Breast epithelium (tissue), 4 donors: Measurements from ENCODE around the gene AGR2. TPM values are rescaled to one million over a fixed set of nuclear protein-coding genes. Genes with fewer than 3 reads are reported as not detected.

Experiments
- DNase-seq, 2 donors: peaks; one replicate each; pipeline ENCODE4 v3.0.0-alpha.2; 2019; ENCODE audit warnings: low spot score in 2 of 2
- H3K27ac ChIP-seq, 2 donors: fragments of 200-600 bp; sonication (generic) in 1 of 2; one replicate each; pipeline ENCODE4 v1.5.1; 2016 to 2019; ENCODE audit warnings: mild to moderate bottlenecking in 1 of 2
- H3K27me3 ChIP-seq, 2 donors: fragments of 200-600 bp; sonication (generic) in 1 of 2; one replicate each; pipeline versions ENCODE4 v1.5.1 to v1.6.0; 2017 to 2019; ENCODE audit warnings: control low read depth in 1 of 2, mild to moderate bottlenecking in 1 of 2
- H3K36me3 ChIP-seq: fragments of 200-600 bp; one replicate; pipeline ENCODE4 v1.5.1; 2019
- H3K4me1 ChIP-seq, 2 donors: fragments of 200-600 bp; sonication (generic); one replicate each; pipeline ENCODE4 v1.5.1; 2016 to 2019; ENCODE audit warnings: control low read depth in 1 of 2
- H3K4me3 ChIP-seq, 3 donors: fragments of 200-600 bp; sonication (generic); 1 replicate in 2 of 3; 2 replicates in 1 of 3; pipeline ENCODE4 v1.5.1; 2016 to 2019; ENCODE audit warnings: mild to moderate bottlenecking in 3 of 3, moderate library complexity in 2 of 3
- H3K9me3 ChIP-seq, 2 donors: fragments of 200-600 bp; sonication (generic) in 1 of 2; one replicate each; pipeline ENCODE4 v1.5.1; 2016 to 2019; ENCODE audit warnings: control low read depth in 1 of 2
- POLR2A ChIP-seq: fragments of 450-650 bp; IDR thresholded peaks from one replicate; pipeline ENCODE4 v1.6.1; 2016; ENCODE audit warnings: antibody characterized with exemption, mild to moderate bottlenecking, moderate library complexity
- POLR2AphosphoS5 ChIP-seq, 3 donors: sonication (generic); formaldehyde crosslinking; IDR thresholded peaks; one replicate each; pipeline ENCODE4 v1.6.1; 2017; ENCODE audit warnings: antibody characterized with exemption in 3 of 3
- intact Hi-C: fragments of 100-400 bp; cut with DNase I; formaldehyde crosslinking; loops from one replicate; pipeline ENCODE4 v1.15.1; 2023; ENCODE audit warnings: low total_unique reads
- total RNA-seq, 3 donors: library from RNA; depleted of rRNA; stranded (reverse); fragments of >200 nt; gene quantifications; one replicate each; pipeline ENCODE4 v1.1.0, GENCODE V29; 2016
- TF ChIP-seq, protein P1 (sequence below), 3 donors: fragments of 450-650 bp; IDR thresholded peaks; one replicate each; pipeline ENCODE4 v1.5.1; 2016 to 2017; ENCODE audit warnings: antibody characterized with exemption in 3 of 3, mild to moderate bottlenecking in 3 of 3, moderate library complexity in 3 of 3

Gene AGR2
- total RNA-seq, 3 donors from 2014 or later, result 72.8 to 156 TPM; not detected in 1

DNA sequence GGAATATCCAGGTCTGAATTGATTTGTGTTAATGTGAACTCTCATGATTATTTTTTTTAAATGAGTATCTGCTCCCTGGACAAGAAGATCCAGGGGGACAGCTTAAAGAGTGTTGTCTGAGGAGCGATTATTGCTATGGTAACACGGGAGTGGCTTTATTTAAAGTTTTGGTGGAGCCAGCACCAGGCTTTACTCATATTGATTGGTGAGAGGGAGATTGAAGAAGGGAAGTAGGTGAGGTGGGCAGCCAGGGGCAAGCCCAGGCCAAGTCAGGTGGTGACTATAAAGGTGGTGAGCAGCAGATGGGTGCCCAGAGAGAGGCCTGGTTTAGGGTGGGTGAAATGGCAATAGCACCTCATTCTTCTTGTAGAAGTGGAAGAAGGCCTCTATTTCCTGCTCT, 10.2 kb upstream of the AGR2 start:
- intact Hi-C loops, result no loop called here
- H3K27me3 ChIP-seq, result no peaks in the 10 kb centered on the region

GRCh38 chr7:16813232-16813616, 8.4 kb upstream of the AGR2 start:
- Histone ChIP-seq H3K4me1 (no peaks in the 10 kb centered on the region), H3K27me3 (no peaks in the 10 kb centered on the region), H3K27ac (peak overlapping the region in 1 of 2 donors; percentile 6), H3K36me3 (no peaks in the 10 kb centered on the region), H3K4me3 (no peak overlapping the region), H3K9me3 (no peaks in the 10 kb centered on the region)
- TF ChIP-seq, protein P1, sequence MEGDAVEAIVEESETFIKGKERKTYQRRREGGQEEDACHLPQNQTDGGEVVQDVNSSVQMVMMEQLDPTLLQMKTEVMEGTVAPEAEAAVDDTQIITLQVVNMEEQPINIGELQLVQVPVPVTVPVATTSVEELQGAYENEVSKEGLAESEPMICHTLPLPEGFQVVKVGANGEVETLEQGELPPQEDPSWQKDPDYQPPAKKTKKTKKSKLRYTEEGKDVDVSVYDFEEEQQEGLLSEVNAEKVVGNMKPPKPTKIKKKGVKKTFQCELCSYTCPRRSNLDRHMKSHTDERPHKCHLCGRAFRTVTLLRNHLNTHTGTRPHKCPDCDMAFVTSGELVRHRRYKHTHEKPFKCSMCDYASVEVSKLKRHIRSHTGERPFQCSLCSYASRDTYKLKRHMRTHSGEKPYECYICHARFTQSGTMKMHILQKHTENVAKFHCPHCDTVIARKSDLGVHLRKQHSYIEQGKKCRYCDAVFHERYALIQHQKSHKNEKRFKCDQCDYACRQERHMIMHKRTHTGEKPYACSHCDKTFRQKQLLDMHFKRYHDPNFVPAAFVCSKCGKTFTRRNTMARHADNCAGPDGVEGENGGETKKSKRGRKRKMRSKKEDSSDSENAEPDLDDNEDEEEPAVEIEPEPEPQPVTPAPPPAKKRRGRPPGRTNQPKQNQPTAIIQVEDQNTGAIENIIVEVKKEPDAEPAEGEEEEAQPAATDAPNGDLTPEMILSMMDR (IDR thresholded peaks at IDR 0.05), result no peak
- TF ChIP-seq POLR2AphosphoS5 (IDR thresholded peaks at IDR 0.05) (no peak), POLR2A (no peak)
- intact Hi-C loops, result no loop called here
- DNase-seq, result peak in 1 of 2 donors; percentile 32

More for the DNA sequence above, 10.2 kb upstream of the AGR2 start:
- no peak for DNase-seq
- no peak overlapping the region for H3K27ac ChIP-seq
- H3K36me3 ChIP-seq, result no peaks in the 10 kb centered on the region
- no peaks in the 10 kb centered on the region for H3K9me3 ChIP-seq
- H3K4me1 ChIP-seq, result no peaks in the 10 kb centered on the region
- no peak overlapping the region for H3K4me3 ChIP-seq
- TF ChIP-seq POLR2A, result no peak
- TF ChIP-seq, protein P1 (IDR thresholded peaks at IDR 0.05), result no peak
- TF ChIP-seq POLR2AphosphoS5 (IDR thresholded peaks at IDR 0.05), result no peak

DNA sequence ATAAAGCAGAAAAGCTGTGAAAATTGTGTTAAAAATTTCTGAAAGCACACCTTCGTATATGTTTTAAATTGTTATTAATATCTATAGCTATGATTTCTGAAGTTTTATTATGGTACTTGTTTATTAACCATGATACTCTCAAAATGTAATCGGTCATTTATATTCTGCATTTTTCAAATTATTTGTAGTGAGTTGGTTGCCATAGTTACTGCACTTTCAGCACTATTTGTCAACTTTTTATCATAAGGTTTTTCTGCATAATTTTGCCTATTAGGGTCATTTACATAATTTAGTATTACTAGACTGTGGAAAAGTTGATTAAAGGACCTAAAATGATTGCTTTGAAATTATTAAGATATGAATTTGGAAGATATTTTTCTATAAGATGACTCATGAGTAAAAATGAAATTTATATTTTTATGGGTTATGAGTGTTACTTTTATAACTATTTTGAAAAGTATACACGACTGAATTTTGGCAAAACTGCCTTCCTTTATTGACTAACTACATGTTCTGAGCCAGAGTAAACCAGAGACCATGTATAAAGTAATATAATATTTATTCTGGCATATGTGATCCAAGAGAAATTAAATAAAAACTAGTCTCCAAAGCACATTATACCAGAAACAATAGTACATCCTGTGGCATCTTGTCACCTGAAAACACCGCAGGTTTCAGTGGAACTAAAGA, 7.9 kb upstream of the AGR2 start:
- Histone ChIP-seq H3K27me3 (no peaks in the 10 kb centered on the region), H3K4me3 (no peak overlapping the region), H3K9me3 (no peaks in the 10 kb centered on the region), H3K36me3 (no peaks in the 10 kb centered on the region), H3K27ac (peak overlapping the region in 1 of 2 donors; percentile 6), H3K4me1 (no peaks in the 10 kb centered on the region)
- no peak for DNase-seq
- intact Hi-C loops, result no loop called here
- TF ChIP-seq POLR2AphosphoS5 (IDR thresholded peaks at IDR 0.05) (no peak), POLR2A (no peak)
- TF ChIP-seq, protein P1 (IDR thresholded peaks at IDR 0.05), result no peak

GRCh38 chr7:16811551-16811950, 6.8 kb upstream of the AGR2 start:
- H3K36me3 ChIP-seq, result no peaks in the 10 kb centered on the region
- DNase-seq, result no peak
- intact Hi-C loops, result no loop called here
- H3K27me3 ChIP-seq, result no peaks in the 10 kb centered on the region
- H3K9me3 ChIP-seq, result no peaks in the 10 kb centered on the region
- TF ChIP-seq, protein P1 (IDR thresholded peaks at IDR 0.05), result no peak
- no peak for TF ChIP-seq POLR2A
- no peak for TF ChIP-seq POLR2AphosphoS5 (IDR thresholded peaks at IDR 0.05)
- H3K4me3 ChIP-seq, result no peak overlapping the region
- no peaks in the 10 kb centered on the region for H3K4me1 ChIP-seq
- H3K27ac ChIP-seq, result no peak overlapping the region

- intact Hi-C loops, result no loop called here
- H3K4me1 ChIP-seq, result no peaks in the 10 kb centered on the region
- no peaks in the 10 kb centered on the region for H3K9me3 ChIP-seq
- TF ChIP-seq POLR2AphosphoS5 (IDR thresholded peaks at IDR 0.05) (no peak), POLR2A (no peak)
- TF ChIP-seq, protein P1 (IDR thresholded peaks at IDR 0.05), result no peak
- H3K27me3 ChIP-seq, result no peaks in the 10 kb centered on the region
- no peaks in the 10 kb centered on the region for H3K36me3 ChIP-seq
- H3K4me3 ChIP-seq, result no peak overlapping the region
- H3K27ac ChIP-seq, result no peak overlapping the region
- no peak for DNase-seq
These were observed 5.8 kb upstream of the AGR2 start for GRCh38 chr7:16810573-16810972.
